HFF-Myc (cell line): ENCODE data around the gene PTGFR.

Experiments used
- DNase-seq: peaks from one replicate; pipeline ENCODE4 v3.0.0-alpha.2; 2011; ENCODE audit warnings: low read depth; ENCODE audit errors: extremely low read depth
- H3K4me3 ChIP-seq: replicated peaks from 2 replicates; pipeline ENCODE4 v1.5.1; 2011; ENCODE audit warnings: low read depth, mild to moderate bottlenecking, control low read depth, low read length
- CTCF ChIP-seq: IDR thresholded peaks from 2 replicates; pipeline ENCODE4 v1.5.1; 2012; ENCODE audit warnings: mild to moderate bottlenecking, low read depth, low read length, control low read depth; ENCODE audit errors: missing control alignments

Gene PTGFR

GRCh38 chr1:78565393-78565792 lies 74.6 kb downstream of the PTGFR start:
- no peak for DNase-seq
- no peak for TF ChIP-seq CTCF
- no peak overlapping the region for H3K4me3 ChIP-seq

GRCh38 chr1:78570539-78570938 lies 79.8 kb downstream of the PTGFR start:
- H3K4me3 ChIP-seq = no peak overlapping the region
- no peak for DNase-seq
- TF ChIP-seq CTCF = no peak

GRCh38 chr1:78577257-78578100 lies 86.7 kb downstream of the PTGFR start:
- no peak for TF ChIP-seq CTCF
- DNase-seq = no peak
- no peak overlapping the region for H3K4me3 ChIP-seq

- DNase-seq = no peak
- TF ChIP-seq CTCF = no peak
- no peak overlapping the region for H3K4me3 ChIP-seq
Observed at GRCh38 chr1:78586572-78586971, 95.8 kb downstream of the PTGFR start.

- TF ChIP-seq CTCF = no peak
- H3K4me3 ChIP-seq = no peak overlapping the region
- DNase-seq = no peak
Observed at GRCh38 chr1:78587211-78587610, 96.4 kb downstream of the PTGFR start.
